Aortic smooth muscle cell (primary cell): ENCODE data around the gene NMD3. TPM values are rescaled to one million over a fixed set of nuclear protein-coding genes. Genes with fewer than 3 reads are reported as not detected.

Source experiments
- total RNA-seq: library from RNA; depleted of rRNA; stranded (reverse); fragments of >200 nt; gene quantifications from 2 replicates; pipeline ENCODE4 v1.2.3, GENCODE V29; 2014

NMD3 gene
- total RNA-seq, result 74.1 and 93.8 TPM in 2 replicates

DNA sequence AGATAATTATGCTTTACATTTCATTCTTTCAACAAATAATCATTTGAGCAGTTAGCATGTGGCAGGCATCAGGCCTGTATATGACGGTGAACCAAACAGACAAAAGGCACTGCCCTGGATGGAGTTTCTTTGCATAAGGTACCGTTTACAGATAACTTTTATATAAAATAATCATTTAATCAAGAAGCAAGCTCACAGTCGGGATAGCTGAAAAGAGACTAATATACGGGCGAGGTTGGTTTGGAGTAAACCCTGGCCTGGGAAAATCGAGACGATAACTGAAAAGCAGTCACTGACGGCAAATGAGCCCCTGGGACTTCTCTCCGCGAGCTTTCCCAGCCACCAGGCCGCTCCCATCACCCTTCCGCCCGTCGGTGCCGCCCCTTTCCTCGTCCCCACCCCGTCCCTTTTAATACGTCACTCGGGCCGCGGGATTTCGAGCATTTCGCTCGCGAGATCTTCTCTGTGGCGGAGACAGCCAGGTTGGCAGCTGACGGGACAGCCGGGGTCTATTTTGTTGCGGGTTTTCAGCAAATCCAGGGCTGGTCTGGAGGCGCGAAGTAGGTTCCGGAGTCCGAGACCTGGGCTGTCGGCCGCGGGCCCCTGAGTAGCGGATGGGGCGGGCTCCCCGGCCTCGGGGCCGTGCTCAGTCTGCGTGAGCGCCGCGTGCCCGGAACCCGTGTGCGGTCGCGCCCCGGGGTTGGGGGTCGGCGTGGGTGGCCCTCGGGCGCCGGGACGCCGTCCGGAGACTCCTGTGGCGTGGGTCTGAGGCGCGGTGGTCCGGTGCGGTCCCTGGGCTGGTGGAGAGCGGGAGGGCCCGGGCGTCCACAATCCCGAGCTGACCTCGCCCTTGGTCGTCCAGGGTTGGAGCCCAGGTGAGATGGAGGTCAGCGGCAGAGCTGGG is at the start of gene NMD3:
Gene NMD3, plus strand, starts transcription at position 462 of the 904 bp plus-strand sequence. CDS start 703 bp downstream, outside the sequence.

Other genes with a start within 250 kb of the NMD3 start
- 30.3 and 30.9 TPM in 2 replicates for gene B3GALNT1, start 116.0 kb upstream of the NMD3 start, total RNA-seq
- 0.44 TPM in 1 of 2 replicates, not detected in the other for gene SPTSSB, start 150.2 kb downstream of the NMD3 start, total RNA-seq